ENCODE results near the gene HDDC3. TPM values are rescaled to one million over a fixed set of nuclear protein-coding genes. Genes with fewer than 3 reads are reported as not detected.

The HDDC3 gene
- total and polyA plus RNA-seq, 9 of the 15 experiments (the other 6 are each of a cell fraction or from before 2014, with no cell fraction given) = 14.9 to 55.8 (median 36.9) TPM

DNA sequence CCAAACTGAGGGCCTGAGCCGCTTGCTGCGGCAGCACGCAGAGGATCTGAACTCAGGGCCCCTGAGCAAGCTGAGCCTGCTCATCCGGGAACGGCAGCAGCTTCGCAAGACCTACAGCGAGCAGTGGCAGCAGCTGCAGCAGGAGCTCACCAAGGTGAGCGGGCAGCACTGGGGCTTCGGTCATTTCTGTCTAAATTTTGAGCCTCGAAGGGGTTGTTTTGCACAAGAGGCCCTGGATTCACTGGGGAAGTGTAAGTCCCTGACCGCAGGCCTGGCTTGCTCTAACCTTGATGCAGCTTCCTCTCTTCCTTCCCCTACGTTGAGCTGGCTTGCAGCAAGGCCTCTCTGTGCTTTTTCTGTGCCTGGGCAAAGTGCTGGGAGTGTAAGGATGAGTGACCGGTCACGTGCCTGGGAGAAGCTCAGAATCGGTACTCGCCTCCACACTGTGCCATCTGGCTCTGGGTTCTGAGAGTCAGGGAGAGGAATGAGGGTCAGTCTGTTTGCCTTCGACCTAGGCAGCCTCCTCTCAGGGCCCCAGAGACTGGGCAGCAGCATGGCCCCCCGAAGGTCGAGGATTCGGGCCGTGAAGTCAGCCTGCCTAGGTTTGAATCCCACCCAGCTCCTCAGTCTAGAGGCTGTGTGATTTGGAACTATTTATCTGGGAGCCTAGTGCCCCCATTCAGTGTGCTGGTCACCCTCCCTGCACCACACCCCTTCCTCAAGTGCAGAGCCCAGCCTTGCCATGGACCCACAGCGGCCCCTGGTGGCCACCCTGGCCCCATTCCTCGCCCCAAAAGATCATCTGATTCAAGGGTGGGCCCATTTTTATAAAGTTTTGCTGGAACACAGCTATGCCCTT, 46.7 kb downstream of the HDDC3 start (continued):
- TF ChIP-seq CUX1 (CRISPR knock-in tag; IDR thresholded peaks at IDR 0.05) (no peak), GATA2 (CRISPR knock-in tag; IDR thresholded peaks at IDR 0.05) (no peak), NR2C2 (CRISPR knock-in tag; IDR thresholded peaks at IDR 0.05) (no peak), NR2C2 (tag; IDR thresholded peaks at IDR 0.05) (no peak), CAMTA2 (CRISPR knock-in tag; conservative IDR thresholded peaks at IDR 0.05) (no peak), DLX4 (CRISPR knock-in tag; IDR thresholded peaks at IDR 0.05) (no peak), L3MBTL2 (IDR thresholded peaks at IDR 0.05) (peak; percentile 52; the same call in 1 of the 2 replicates), ZNF175 (CRISPR knock-in tag; IDR thresholded peaks at IDR 0.05; ENCODE audit: low read depth) (no peak), ZBTB9 (CRISPR knock-in tag; IDR thresholded peaks at IDR 0.05) (0 out of 2 replicates have a peak, but pooled peaks have one; percentile 76), E2F8 (IDR thresholded peaks at IDR 0.05; ENCODE audit: low read depth, partially characterized antibody) (no peak), NBN (IDR thresholded peaks at IDR 0.05; ENCODE audit: low read depth) (no peak; the same call in 1 of the 2 replicates), MED1 (CRISPR knock-in tag; IDR thresholded peaks at IDR 0.05; ENCODE audit: borderline replicate concordance) (no peak)
- TF ChIP-seq, protein P1, sequence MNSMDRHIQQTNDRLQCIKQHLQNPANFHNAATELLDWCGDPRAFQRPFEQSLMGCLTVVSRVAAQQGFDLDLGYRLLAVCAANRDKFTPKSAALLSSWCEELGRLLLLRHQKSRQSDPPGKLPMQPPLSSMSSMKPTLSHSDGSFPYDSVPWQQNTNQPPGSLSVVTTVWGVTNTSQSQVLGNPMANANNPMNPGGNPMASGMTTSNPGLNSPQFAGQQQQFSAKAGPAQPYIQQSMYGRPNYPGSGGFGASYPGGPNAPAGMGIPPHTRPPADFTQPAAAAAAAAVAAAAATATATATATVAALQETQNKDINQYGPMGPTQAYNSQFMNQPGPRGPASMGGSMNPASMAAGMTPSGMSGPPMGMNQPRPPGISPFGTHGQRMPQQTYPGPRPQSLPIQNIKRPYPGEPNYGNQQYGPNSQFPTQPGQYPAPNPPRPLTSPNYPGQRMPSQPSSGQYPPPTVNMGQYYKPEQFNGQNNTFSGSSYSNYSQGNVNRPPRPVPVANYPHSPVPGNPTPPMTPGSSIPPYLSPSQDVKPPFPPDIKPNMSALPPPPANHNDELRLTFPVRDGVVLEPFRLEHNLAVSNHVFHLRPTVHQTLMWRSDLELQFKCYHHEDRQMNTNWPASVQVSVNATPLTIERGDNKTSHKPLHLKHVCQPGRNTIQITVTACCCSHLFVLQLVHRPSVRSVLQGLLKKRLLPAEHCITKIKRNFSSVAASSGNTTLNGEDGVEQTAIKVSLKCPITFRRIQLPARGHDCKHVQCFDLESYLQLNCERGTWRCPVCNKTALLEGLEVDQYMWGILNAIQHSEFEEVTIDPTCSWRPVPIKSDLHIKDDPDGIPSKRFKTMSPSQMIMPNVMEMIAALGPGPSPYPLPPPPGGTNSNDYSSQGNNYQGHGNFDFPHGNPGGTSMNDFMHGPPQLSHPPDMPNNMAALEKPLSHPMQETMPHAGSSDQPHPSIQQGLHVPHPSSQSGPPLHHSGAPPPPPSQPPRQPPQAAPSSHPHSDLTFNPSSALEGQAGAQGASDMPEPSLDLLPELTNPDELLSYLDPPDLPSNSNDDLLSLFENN (IDR thresholded peaks at IDR 0.05; ENCODE audit: low read depth in 2 of 2, low read length in 2 of 2) = no peak
